Measurements from ENCODE around the gene NTRK3.

GRCh38 chr15:88120026-88120425 lies 136.5 kb downstream of the NTRK3 start:
- TF ChIP-seq, protein P1, sequence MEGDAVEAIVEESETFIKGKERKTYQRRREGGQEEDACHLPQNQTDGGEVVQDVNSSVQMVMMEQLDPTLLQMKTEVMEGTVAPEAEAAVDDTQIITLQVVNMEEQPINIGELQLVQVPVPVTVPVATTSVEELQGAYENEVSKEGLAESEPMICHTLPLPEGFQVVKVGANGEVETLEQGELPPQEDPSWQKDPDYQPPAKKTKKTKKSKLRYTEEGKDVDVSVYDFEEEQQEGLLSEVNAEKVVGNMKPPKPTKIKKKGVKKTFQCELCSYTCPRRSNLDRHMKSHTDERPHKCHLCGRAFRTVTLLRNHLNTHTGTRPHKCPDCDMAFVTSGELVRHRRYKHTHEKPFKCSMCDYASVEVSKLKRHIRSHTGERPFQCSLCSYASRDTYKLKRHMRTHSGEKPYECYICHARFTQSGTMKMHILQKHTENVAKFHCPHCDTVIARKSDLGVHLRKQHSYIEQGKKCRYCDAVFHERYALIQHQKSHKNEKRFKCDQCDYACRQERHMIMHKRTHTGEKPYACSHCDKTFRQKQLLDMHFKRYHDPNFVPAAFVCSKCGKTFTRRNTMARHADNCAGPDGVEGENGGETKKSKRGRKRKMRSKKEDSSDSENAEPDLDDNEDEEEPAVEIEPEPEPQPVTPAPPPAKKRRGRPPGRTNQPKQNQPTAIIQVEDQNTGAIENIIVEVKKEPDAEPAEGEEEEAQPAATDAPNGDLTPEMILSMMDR (conservative IDR thresholded peaks at IDR 0.05; ENCODE audit: low read length): no peak
- no peak for TF ChIP-seq EZH2phosphoT487 (IDR thresholded peaks at IDR 0.05; ENCODE audit: borderline replicate concordance)

Measured in Loucy (cell line).